OCI-M2 (cell line): Measurements from ENCODE around the gene RILP.

Source experiments
- DNase-seq: peaks from one replicate; lab custom pipeline; 2025; ENCODE audit not compliant: unreplicated experiment; lab: John Stamatoyannopoulos, UW

RILP gene

GRCh38 chr17:1629504-1630310 lies 20.0 kb downstream of the RILP start:
- peak; percentile 27 for DNase-seq

GRCh38 chr17:1628856-1629503 lies 20.7 kb downstream of the RILP start:
- peak; percentile 36 for DNase-seq

- DNase-seq: peak; percentile 66
These were observed 21.4 kb downstream of the RILP start, which contains the start of gene SLC43A2 for GRCh38 chr17:1627982-1628855. SLC43A2 (minus strand) TSS chr17:1628834; CDS start chr17:1627874, 960 bp downstream.

GRCh38 chr17:1627182-1627981 lies 22.3 kb downstream of the RILP start:
- peak; percentile 13 for DNase-seq

GRCh38 chr17:1626333-1626732 lies 23.3 kb downstream of the RILP start:
- DNase-seq: no peak

GRCh38 chr17:1625581-1625980 lies 24.1 kb downstream of the RILP start:
- DNase-seq: no peak

GRCh38 chr17:1625053-1625452 lies 24.6 kb downstream of the RILP start:
- no peak for DNase-seq

GRCh38 chr17:1624650-1625049 lies 25.0 kb downstream of the RILP start:
- no peak for DNase-seq

GRCh38 chr17:1623057-1623630 lies 26.5 kb downstream of the RILP start:
- DNase-seq: no peak

- no peak for DNase-seq
These were observed 28.3 kb downstream of the RILP start for GRCh38 chr17:1621273-1621954.

- DNase-seq: no peak
These were observed 29.2 kb downstream of the RILP start for GRCh38 chr17:1620486-1620885.

- DNase-seq: no peak
These were observed 32.0 kb downstream of the RILP start for GRCh38 chr17:1617620-1618174.

GRCh38 chr17:1616101-1616500 lies 33.6 kb downstream of the RILP start:
- no peak for DNase-seq

GRCh38 chr17:1612400-1612799 lies 37.3 kb downstream of the RILP start:
- no peak for DNase-seq

GRCh38 chr17:1611715-1612114 lies 38.0 kb downstream of the RILP start:
- DNase-seq: no peak

GRCh38 chr17:1608676-1609075 lies 41.0 kb downstream of the RILP start:
- no peak for DNase-seq

GRCh38 chr17:1607971-1608320 lies 41.7 kb downstream of the RILP start:
- DNase-seq: no peak

- DNase-seq: no peak
These were observed 43.2 kb downstream of the RILP start for GRCh38 chr17:1606352-1606985.
